ENCODE results near the gene IMMP2L.
A peak's percentile ranks its signal among the peaks of the same experiment; 100 is the strongest.
"Not testable (repeated sequence)": the region's sequence is repeated elsewhere in the genome, so short reads cannot be mapped to it uniquely, and the experiment has no call there.

The IMMP2L gene

GRCh38 chr7:111450705-111451104, 111.6 kb downstream of the IMMP2L start:
- not testable (repeated sequence) for DNase-seq

DNA sequence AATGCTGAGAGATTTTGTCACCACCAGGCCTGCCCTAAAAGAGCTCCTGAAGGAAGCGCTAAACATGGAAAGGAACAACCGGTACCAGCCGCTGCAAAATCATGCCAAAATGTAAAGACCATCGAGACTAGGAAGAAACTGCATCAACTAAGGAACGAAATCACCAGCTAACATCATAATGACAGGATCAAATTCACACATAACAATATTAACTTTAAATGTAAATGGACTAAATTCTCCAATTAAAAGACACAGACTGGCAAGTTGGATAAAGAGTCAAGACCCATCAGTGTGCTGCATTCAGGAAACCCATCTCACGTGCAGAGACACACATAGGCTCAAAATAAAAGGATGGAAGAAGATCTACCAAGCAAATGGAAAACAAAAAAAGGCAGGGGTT, 114.8 kb downstream of the IMMP2L start:
- DNase-seq = not testable (repeated sequence)

GRCh38 chr7:111439977-111440376, 122.3 kb downstream of the IMMP2L start:
- DNase-seq = no peak

DNA sequence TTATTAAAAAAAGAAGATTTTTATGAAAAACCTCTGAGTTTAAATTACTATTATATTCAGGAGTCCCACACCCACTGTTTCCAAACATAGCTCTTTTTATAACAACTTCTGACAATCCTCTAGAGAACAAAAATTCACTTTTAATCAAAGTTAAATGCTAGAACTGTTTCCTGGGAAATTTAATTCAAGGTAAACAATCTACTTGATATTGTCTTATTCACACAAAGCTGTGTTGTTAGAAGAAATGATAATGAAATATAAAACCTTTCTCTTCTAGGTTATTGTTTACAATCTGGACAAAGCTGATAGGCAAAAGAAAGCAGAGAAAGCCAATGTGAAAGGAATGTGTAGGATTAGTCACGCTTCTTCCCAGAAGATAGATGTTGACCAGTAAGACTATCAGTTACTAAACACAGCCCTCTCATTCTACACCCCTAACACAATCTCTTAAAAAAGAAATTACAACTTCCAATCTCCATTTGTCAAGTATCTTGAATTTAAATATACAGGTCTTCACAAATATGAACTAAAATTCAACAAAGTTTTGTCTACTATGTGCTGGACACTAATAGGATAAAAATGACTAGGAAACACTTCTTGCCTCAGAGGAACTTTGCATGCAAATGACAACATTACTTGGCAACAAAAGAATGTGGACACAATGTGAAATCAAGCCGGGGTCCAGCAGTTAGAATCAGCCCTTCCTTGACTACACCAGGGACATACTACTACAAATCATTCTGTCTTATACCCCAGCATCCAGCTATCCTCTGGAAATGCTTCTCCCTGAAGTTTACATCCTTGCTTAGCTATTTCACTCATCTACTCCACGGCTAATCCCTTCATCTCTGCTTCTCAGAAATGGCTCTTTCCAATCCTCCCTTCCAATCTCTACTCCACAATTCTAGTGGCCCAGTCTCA, 123.7 kb downstream of the IMMP2L start:
- DNase-seq = no peak

DNA sequence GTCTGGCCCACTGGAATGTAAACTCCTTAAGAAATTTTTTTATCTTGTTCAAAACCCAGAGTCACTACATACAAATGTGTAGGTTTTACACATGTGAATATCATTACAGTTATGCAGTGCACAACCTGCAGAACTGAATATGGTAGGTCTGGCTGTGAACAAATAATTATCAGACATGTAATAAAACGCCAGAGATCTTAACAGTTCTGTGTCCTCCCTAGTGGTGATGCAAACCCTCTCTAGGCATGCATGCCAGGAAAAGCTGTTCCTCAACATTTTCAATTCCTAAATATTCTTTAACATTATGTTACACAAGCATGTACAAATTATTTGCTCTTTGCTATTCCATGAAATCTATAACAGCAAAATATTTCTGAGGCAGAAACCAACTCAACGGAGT, 124.6 kb downstream of the IMMP2L start:
- DNase-seq = no peak

DNA sequence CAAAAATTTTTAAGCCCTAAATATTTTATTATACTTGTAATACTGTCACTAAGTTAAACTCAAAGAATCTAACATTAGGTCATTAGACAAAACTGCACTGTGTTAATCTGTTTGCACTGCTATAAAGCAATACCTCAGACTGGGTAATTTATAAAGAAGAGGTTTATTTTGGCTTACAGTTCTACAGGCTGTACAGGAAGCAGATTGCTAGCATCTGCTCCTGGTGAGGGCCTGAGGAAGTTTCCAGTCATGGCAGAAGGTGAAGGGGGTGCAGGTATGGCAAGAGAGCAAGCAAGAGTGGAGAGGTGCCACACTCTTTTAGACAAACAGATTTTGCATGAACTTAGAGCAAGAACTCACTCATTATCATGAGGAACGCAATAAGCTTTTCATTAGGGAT, 125.7 kb downstream of the IMMP2L start:
- DNase-seq = no peak

DNA sequence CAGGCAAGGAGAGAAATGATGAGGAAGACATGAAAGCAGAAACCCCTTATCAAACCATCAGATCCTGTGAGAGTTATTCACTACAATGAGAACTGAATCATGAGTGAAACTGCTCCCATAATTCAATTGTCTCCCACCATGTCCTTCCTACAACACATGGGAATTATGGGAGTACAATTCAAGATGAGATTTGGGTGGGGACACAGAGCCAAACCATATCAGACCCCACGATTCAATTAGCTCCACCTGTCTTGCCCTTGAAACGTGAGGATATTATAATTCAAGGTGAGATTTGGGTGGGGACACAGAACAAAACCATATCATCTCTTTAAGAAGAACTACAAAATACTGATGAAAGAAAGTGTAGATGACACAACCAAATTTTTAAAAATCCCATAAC, 128.9 kb downstream of the IMMP2L start:
- no peak for DNase-seq

- DNase-seq = no peak
These were observed 132.5 kb downstream of the IMMP2L start for GRCh38 chr7:111429781-111430180.

DNA sequence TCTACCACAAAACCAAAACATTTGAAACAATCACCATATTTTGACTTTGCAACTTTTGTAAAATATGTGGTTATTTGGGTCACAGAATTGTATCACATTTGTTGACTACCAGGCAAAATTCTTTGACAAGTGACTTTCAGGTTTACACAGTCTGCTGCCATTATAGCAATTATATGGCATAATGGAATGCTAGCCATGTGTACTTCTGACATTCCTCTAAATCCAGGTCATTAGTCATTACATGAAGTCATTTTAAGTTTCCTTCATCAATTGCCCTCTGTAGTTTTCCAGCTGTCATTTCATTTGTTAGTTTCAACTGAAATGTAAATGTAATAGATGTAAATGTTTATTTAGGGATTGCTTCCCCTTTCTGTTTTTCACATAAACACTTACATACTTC, 137.5 kb downstream of the IMMP2L start:
- DNase-seq = peak in 1 of 2 experiments; percentile 4

DNA sequence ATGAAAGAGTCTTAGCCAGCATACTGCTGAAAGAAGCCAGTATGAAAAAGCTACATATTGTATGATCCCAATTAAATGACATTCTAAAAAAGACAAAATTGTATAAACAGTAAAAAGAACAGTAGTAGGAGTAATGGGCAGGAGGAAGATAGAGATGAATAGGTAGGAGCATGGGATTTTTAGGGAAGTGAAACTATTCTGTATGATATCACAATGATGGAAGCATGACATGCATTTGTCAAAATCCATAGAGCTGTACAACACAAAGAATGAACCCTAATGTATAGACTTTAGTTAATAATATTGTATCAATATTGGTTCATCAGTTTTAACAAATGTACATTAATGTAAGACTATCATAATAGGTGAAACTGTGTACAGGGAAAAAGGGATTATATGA, 147.9 kb downstream of the IMMP2L start:
- DNase-seq = no peak

GRCh38 chr7:111413739-111414138, 148.6 kb downstream of the IMMP2L start:
- no peak for DNase-seq

GRCh38 chr7:111410899-111411298, 151.4 kb downstream of the IMMP2L start:
- no peak for DNase-seq

DNA sequence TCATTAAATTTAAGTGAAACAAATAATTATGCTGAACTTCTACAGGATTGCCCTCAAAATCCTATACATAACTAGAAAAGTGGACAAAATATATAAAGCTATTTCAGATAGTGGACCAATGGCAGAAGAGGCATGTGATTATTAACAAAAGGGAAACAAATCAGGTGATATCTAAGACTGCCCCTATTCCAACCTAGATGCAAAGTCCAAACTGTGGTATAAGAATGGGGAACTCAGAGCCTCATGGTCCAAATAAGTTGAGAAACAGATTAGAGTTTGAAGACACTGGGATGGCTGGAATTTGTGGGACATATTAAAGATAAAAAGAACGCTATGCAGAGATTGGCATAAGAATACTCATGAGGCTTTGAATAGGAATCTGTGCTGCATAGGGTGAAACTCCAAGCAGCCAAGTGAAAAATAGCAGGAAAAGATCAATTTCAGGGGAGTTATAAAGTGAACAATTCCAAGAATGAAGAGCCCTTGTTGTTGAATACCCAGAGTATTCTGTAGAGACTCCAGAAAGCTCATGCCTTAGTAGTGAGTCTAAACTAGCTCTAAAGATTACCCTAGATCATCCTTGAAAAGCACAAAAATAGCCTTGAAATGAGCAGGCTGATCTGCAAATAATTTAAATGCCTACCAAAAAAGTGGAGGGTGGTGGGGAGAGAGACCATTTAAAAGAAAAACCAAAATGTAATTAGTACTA, 152.4 kb downstream of the IMMP2L start:
- DNase-seq = no peak

GRCh38 chr7:111408724-111409123, 153.6 kb downstream of the IMMP2L start:
- DNase-seq = no peak

DNA sequence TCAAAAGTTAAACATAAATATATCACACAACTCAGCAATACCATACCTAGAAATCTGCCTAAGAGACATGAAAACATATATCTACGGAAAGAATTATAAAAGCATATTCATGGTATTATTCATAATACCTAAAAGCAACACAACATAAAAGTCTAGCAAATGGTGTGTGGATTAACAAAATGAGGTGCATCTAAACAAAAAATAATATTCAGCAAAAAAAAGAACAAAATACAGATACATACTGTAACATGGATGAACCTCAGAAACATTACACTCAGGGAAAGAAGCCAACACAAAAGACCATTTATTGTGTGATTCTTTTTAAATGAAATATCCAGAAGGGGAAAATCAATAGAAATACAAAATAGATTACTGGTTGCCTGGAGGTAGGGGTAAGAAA, 155.0 kb downstream of the IMMP2L start:
- no peak for DNase-seq

DNA sequence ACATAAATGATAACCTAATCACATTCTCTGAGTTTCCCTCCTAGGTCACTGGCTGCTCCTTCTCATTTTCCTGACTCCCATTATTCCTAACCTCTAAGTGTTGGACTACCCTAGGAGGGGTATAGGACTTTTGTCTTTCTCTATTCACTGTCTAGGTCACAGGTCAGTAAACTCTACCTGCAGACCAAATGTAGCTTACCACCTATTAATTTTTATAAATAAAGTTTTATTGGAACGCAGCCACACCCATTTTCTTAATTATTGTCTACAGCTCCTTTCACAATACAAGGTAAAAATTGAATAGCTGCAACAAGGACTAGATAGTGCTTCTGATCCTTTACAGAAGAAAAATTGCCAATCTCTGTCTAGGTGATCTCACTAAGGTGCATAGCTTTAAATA, 156.7 kb downstream of the IMMP2L start:
- DNase-seq = no peak

DNA sequence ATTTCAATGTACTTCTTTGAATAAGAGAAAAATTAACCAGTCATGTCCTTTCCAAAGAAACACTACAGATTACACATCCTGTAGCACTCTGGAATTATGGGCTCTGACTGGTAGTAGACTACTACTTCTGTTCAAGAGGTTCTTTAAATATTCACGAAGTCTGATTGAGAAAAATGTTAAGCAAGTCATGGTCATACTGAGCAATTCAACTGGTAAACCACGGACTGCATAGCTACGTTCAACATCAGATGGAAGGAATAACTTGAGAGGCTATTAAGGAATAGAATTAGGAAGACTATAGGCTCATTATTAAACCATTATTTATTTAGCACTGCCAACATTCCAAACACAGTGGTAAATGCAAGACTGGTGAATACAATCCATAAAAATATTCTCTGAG, 160.8 kb downstream of the IMMP2L start:
- no peak for DNase-seq

GRCh38 chr7:111400088-111400487, 162.2 kb downstream of the IMMP2L start:
- DNase-seq = no peak

DNA sequence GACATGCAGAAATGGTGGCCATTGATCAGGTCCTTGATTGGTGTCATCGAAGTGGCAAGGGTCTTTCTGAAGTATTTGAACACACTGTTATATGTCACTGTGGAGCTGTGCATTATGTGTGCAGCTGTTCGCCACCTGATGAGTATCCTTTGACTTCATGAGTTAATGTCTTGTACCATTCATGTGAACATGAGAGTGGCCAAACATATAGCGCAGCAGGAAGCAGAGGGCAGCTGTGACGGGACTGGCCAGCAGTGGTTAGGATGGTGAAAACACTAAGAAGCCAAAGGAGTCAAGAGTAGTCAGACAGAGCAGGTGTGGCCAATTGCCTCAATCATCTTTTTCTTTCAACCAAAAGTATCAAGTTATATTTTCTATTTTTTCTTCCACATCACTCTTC, 167.4 kb downstream of the IMMP2L start:
- DNase-seq = no peak

DNA sequence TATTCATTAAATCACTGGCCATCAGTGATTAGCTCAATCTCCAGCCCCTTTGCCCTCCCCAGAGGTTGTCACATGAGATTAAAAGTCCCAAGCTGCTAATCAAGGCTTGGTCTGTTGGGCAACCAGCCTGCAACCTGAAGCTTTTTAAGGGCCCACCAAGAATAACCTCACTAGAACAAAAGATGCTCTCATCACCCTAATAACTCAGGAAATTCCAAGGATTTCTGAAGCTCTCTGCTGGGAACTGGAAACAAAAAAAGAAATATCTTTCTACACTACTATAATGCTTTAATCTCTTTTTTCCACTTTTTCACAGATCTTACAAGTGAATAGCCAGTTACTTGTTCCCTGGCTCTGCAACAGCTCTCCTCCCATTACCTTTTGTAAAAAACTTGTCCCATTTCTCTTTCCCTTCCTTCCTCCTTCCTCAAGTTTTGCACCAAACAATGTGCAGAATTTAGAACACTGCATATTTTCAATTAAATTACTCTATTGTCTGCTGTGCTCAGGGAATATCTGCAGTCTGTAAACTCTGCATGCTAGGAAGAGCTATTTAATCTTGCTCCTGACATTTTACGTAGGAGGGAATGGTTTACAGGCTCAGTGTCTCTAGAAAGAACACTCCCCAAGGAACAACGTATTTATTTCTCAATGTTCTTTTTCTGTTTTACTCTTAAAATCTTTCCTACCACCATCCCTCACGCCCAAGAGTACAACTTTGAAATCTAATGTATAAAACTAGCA, 169.1 kb downstream of the IMMP2L start:
- no peak for DNase-seq

- DNase-seq = no peak
These were observed 170.0 kb downstream of the IMMP2L start for GRCh38 chr7:111392294-111392693.

GRCh38 chr7:111390000-111390399, 172.3 kb downstream of the IMMP2L start:
- no peak for DNase-seq

GRCh38 chr7:111388912-111389311, 173.4 kb downstream of the IMMP2L start:
- DNase-seq = no peak

DNA sequence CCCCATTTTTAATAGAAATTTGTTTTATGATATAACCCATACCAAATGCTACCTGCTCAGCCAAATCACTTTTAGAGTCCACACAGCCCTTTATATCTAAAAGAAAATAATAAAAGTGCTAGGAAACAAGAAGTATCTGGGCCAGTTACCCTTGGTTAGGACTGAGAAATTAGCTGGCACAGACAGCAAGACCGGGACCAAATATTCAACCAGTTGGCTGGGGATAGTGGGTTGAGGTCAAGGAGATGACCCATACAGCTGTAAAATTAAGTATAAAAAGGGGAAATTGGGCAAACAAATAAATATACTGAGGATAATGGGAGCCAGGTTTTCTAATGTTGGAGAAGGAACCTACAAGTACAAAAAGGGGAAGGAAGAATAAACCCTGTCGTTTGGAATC, 174.3 kb downstream of the IMMP2L start:
- DNase-seq = no peak
